HCT116 (cell line): Measurements from ENCODE around the gene TGM2. TPM values are rescaled to one million over a fixed set of nuclear protein-coding genes. Genes with fewer than 3 reads are reported as not detected.

Source experiments
- ATAC-seq: fragments of 200-7000 bp; cut with Tn5 transposase; 2 replicates; pipeline ENCODE4 v1.9.1; 2020; ENCODE audit warnings: mild to moderate bottlenecking, moderate library complexity
- BruUV-seq: library from RNA; stranded (reverse); fragments of 400-500 nt; replicated peaks from 2 replicates; lab custom pipeline; 2021; lab: Mats Ljungman, UMichigan
- CTCF ChIA-PET: fragments of 300-600 bp; sonication (Branson Sonifier 250); formaldehyde crosslinking; loops from one replicate; lab custom pipeline; 2021; ENCODE audit warnings: antibody characterized with exemption; lab: Charles Lee
- POLR2A ChIA-PET: fragments of 300-600, 350-600 bp; sonication (Branson Sonifier 250); formaldehyde crosslinking; loops from one replicate; lab custom pipeline; 2021; ENCODE audit warnings: antibody characterized with exemption; lab: Charles Lee
- RAD21 ChIA-PET, 2 experiments: fragments of 300-600 bp; sonication (Branson Sonifier 250); formaldehyde crosslinking; loops; one replicate each; lab custom pipeline; 2023; ENCODE audit warnings: low total read pairs in 2 of 2; ENCODE audit not compliant: uncharacterized antibody in 2 of 2, unreplicated experiment in 2 of 2, low non-redundant PET in 1 of 2; lab: Charles Lee
- DNase-seq: peaks from one replicate; pipeline ENCODE4 v3.0.0-alpha.2; 2010; ENCODE audit warnings: low read depth, low spot score
- H2AFZ ChIP-seq: fragments of 200-600 bp; shearing (Covaris generic), sonication (generic); 2 replicates; pipeline ENCODE4 v1.6.1; 2017; ENCODE audit warnings: low read depth, mixed run types, mixed read lengths, antibody characterized with exemption, low read length; ENCODE audit not compliant: poor library complexity, severe bottlenecking
- H3K27ac ChIP-seq: 2 replicates; pipeline ENCODE4 v1.5.1; 2012; ENCODE audit warnings: low read depth, low read length
- H3K27me3 ChIP-seq: fragments of 200-600 bp; sonication (generic); 2 replicates; pipeline ENCODE4 v1.6.1; 2016; ENCODE audit warnings: mixed run types, low read length, mixed read lengths; ENCODE audit not compliant: insufficient read depth
- H3K36me3 ChIP-seq, 2 experiments: fragments of 200-500 bp in 1 of 2; fragments of 200-600 bp in 1 of 2; sonication (Bioruptor generic) in 1 of 2; sonication (generic) in 1 of 2; 2 replicates each; pipeline versions ENCODE4 v1.5.1 to v1.6.1; 2014 to 2016; ENCODE audit warnings: low read length in 2 of 2, inconsistent platforms in 1 of 2, mixed read lengths in 1 of 2, mixed run types in 1 of 2; ENCODE audit not compliant: insufficient read depth in 2 of 2, control insufficient read depth in 1 of 2
- H3K4me1 ChIP-seq, 2 experiments: fragments of 200-600 bp in 1 of 2; sonication (generic) in 1 of 2; 2 replicates each; pipeline versions ENCODE4 v1.5.1 to v1.6.1; 2012 to 2017; ENCODE audit warnings: low read length in 2 of 2, inconsistent platforms in 1 of 2, mild to moderate bottlenecking in 1 of 2, mixed read lengths in 1 of 2, mixed run types in 1 of 2, moderate library complexity in 1 of 2; ENCODE audit not compliant: insufficient read depth in 2 of 2, control insufficient read depth in 1 of 2
- H3K4me2 ChIP-seq: fragments of 200-600 bp; sonication (generic); 2 replicates; pipeline ENCODE4 v1.6.1; 2017; ENCODE audit warnings: mixed run types, low read length, mixed read lengths
- H3K4me3 ChIP-seq, 2 experiments: fragments of 200-600 bp in 1 of 2; sonication (generic) in 1 of 2; replicated peaks in 1 of 2; 2 replicates each; pipeline ENCODE4 v1.5.1; 2011 to 2016; ENCODE audit warnings: low read length in 2 of 2, control low read depth in 1 of 2, low read depth in 1 of 2, mild to moderate bottlenecking in 1 of 2, mixed read lengths in 1 of 2, mixed run types in 1 of 2
- H3K79me2 ChIP-seq: fragments of 200-600 bp; sonication (generic); 2 replicates; pipeline ENCODE4 v1.6.1; 2017; ENCODE audit warnings: mild to moderate bottlenecking, mixed run types, low read length, moderate library complexity, mixed read lengths; ENCODE audit not compliant: insufficient read depth
- H3K9ac ChIP-seq: fragments of 200-600 bp; sonication (generic); 2 replicates; pipeline ENCODE4 v1.6.1; 2016; ENCODE audit warnings: low read length, mixed read lengths
- H3K9me2 ChIP-seq: fragments of 200-600 bp; sonication (generic), shearing (Covaris generic); 2 replicates; pipeline ENCODE4 v1.6.1; 2017; ENCODE audit warnings: mixed run types, mild to moderate bottlenecking, moderate library complexity; ENCODE audit not compliant: insufficient read depth
- H3K9me3 ChIP-seq, 2 experiments: fragments of 200-500 bp in 1 of 2; fragments of 200-600 bp in 1 of 2; sonication (Bioruptor generic) in 1 of 2; sonication (generic) in 1 of 2; 2 replicates each; pipeline ENCODE4 v1.6.1; 2014 to 2017; ENCODE audit warnings: low read length in 2 of 2, mixed read lengths in 2 of 2, inconsistent platforms in 1 of 2, low read depth in 1 of 2, mild to moderate bottlenecking in 1 of 2, mixed run types in 1 of 2, moderate library complexity in 1 of 2; ENCODE audit not compliant: control insufficient read depth in 1 of 2, insufficient read depth in 1 of 2
- H4K20me1 ChIP-seq: fragments of 200-600 bp; sonication (generic), shearing (Covaris generic); 2 replicates; pipeline ENCODE4 v1.6.1; 2017; ENCODE audit warnings: mixed run types, mild to moderate bottlenecking, moderate library complexity; ENCODE audit not compliant: insufficient read depth
- CBX3 ChIP-seq: IDR thresholded peaks from 2 replicates; pipeline ENCODE4 v1.6.1; 2012; ENCODE audit warnings: low read depth
- CEBPB ChIP-seq: IDR thresholded peaks from 2 replicates; pipeline ENCODE4 v1.6.1; 2012; ENCODE audit warnings: low read depth
- EGR1 ChIP-seq: IDR thresholded peaks from 2 replicates; pipeline ENCODE4 v1.6.1; 2012; ENCODE audit warnings: low read depth
- ELF1 ChIP-seq: IDR thresholded peaks from 2 replicates; pipeline ENCODE4 v1.6.1; 2012; ENCODE audit warnings: low read depth, borderline replicate concordance
- EZH2phosphoT487 ChIP-seq: fragments of 200-600 bp; IDR thresholded peaks from 2 replicates; pipeline ENCODE4 v1.6.1; 2018; ENCODE audit warnings: antibody characterized with exemption, borderline replicate concordance
- FOSL1 ChIP-seq: IDR thresholded peaks from 2 replicates; pipeline ENCODE4 v1.6.1; 2012; ENCODE audit warnings: low read depth
- JUND ChIP-seq: IDR thresholded peaks from 2 replicates; pipeline ENCODE4 v1.6.1; 2012
- POLR2A ChIP-seq: IDR thresholded peaks from 2 replicates; pipeline ENCODE4 v1.7.0; 2011; ENCODE audit warnings: borderline replicate concordance; ENCODE audit not compliant: insufficient read depth, insufficient read length; ENCODE audit errors: extremely low read depth
- POLR2AphosphoS5 ChIP-seq: IDR thresholded peaks from 2 replicates; pipeline ENCODE4 v1.6.1; 2011; ENCODE audit warnings: mild to moderate bottlenecking, low read depth, low read length, moderate library complexity
- RAD21 ChIP-seq: IDR thresholded peaks from 2 replicates; pipeline ENCODE4 v1.6.1; 2012; ENCODE audit warnings: low read depth, mild to moderate bottlenecking
- TCF7L2 ChIP-seq: IDR thresholded peaks from 2 replicates; pipeline ENCODE4 v1.7.0; 2011; ENCODE audit warnings: borderline replicate concordance, inconsistent platforms; ENCODE audit not compliant: insufficient read depth, insufficient read length; ENCODE audit errors: extremely low read depth
- YY1 ChIP-seq: IDR thresholded peaks from 2 replicates; pipeline ENCODE4 v1.6.1; 2011; ENCODE audit warnings: low read length, low read depth, moderate library complexity, mild to moderate bottlenecking; ENCODE audit not compliant: insufficient replicate concordance; ENCODE audit errors: extremely low read depth
- ZFX ChIP-seq: fragments of 450-650 bp; IDR thresholded peaks from 2 replicates; pipeline ENCODE4 v1.6.1; 2017
- ZNF274 ChIP-seq: fragments of 200-500 bp; sonication (Bioruptor generic); IDR thresholded peaks from 2 replicates; pipeline ENCODE4 v1.6.1; 2014; ENCODE audit warnings: mild to moderate bottlenecking, low read depth, low read length, inconsistent platforms
- intact Hi-C: fragments of 100-400 bp; cut with micrococcal nuclease; formaldehyde crosslinking; loops from 2 replicates; pipeline ENCODE4 v1.10.0; 2022
- total RNA-seq: library from RNA; stranded (reverse); gene quantifications from one replicate; pipeline ENCODE4 v1.2.1, GENCODE V29; 2021; ENCODE audit not compliant: unreplicated experiment
- TF ChIP-seq, protein P1 (sequence below): IDR thresholded peaks from 2 replicates; pipeline ENCODE4 v1.6.1; 2011; ENCODE audit warnings: mild to moderate bottlenecking, low read length, moderate library complexity; ENCODE audit not compliant: insufficient replicate concordance; ENCODE audit errors: extremely low read depth
- TF ChIP-seq, protein P2 (sequence below): IDR thresholded peaks from 2 replicates; pipeline ENCODE4 v1.6.1; 2012; ENCODE audit warnings: low read depth
- TF ChIP-seq, protein P3 (sequence below): IDR thresholded peaks from 2 replicates; pipeline ENCODE4 v1.6.1; 2012
- TF ChIP-seq, protein P4 (sequence below), 3 experiments: fragments of 200-600 bp in 1 of 3; sonication (generic) in 1 of 3; IDR thresholded peaks in 2 of 3; conservative IDR thresholded peaks in 1 of 3; 2 replicates each; pipeline ENCODE4 v1.5.1; 2012 to 2017; ENCODE audit warnings: low read depth in 2 of 3, low read length in 2 of 3, antibody characterized with exemption in 1 of 3, borderline replicate concordance in 1 of 3, control low read depth in 1 of 3, mild to moderate bottlenecking in 1 of 3, mixed read lengths in 1 of 3, mixed run types in 1 of 3, moderate library complexity in 1 of 3; ENCODE audit not compliant: insufficient read depth in 1 of 3
- TF ChIP-seq, protein P5 (sequence below): IDR thresholded peaks from 2 replicates; pipeline ENCODE4 v1.6.1; 2012

The TGM2 gene
- total RNA-seq, 1 experiment from 2014 or later = 6.1 TPM

DNA sequence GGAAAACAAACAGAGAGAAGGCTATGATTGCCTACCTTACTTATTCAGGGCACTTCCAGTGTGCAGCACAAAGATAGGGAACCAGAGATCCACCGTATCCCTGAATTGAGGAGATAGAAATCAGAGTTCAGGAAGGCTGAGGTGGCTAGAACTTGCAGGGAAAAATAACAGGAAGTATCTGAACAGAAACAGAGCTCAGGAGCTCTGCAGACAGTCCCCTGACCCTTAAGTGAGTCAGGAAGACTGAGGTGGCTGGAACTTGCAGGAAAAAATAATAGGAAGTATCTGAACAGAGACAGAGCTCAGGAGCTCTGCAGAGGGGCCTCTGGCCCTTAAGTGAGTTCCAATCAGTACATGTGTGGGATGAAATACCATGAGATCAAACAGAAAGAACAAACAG lies 66.1 kb downstream of the TGM2 start:
- Histone ChIP-seq H3K4me2 (no peak overlapping the region), H3K36me3 (no peaks in the 10 kb centered on the region), H2AFZ (no peak overlapping the region), H3K9me2 (no peaks in the 10 kb centered on the region), H3K9me3 (0 out of 4 replicates have a peak, but pooled peaks cover 0 to 5% of the 10 kb centered on the region in 2 experiments), H3K79me2 (no peaks in the 10 kb centered on the region), H4K20me1 (no peaks in the 10 kb centered on the region), H3K4me3 (no peak overlapping the region), H3K27ac (no peak overlapping the region), H3K4me1 (peaks cover 2 to 6% of the 10 kb centered on the region in 2 experiments; a peak in 1 of 4 replicates), H3K27me3 (no peaks in the 10 kb centered on the region), H3K9ac (no peak overlapping the region)
- BruUV-seq = no TSS peak
- DNase-seq (no peak), ATAC-seq (no peak)
- POLR2A ChIA-PET = no interaction called here
- CTCF ChIA-PET = no interaction called here
- TF ChIP-seq FOSL1 (no peak), POLR2A (no peak), ELF1 (no peak), TCF7L2 (no peak), POLR2AphosphoS5 (no peak), CBX3 (no peak), CEBPB (no peak), ZFX (no peak), EGR1 (no peak), JUND (no peak), YY1 (no peak), ZNF274 (no peak), EZH2phosphoT487 (no peak), RAD21 (no peak)
- TF ChIP-seq, protein P1, sequence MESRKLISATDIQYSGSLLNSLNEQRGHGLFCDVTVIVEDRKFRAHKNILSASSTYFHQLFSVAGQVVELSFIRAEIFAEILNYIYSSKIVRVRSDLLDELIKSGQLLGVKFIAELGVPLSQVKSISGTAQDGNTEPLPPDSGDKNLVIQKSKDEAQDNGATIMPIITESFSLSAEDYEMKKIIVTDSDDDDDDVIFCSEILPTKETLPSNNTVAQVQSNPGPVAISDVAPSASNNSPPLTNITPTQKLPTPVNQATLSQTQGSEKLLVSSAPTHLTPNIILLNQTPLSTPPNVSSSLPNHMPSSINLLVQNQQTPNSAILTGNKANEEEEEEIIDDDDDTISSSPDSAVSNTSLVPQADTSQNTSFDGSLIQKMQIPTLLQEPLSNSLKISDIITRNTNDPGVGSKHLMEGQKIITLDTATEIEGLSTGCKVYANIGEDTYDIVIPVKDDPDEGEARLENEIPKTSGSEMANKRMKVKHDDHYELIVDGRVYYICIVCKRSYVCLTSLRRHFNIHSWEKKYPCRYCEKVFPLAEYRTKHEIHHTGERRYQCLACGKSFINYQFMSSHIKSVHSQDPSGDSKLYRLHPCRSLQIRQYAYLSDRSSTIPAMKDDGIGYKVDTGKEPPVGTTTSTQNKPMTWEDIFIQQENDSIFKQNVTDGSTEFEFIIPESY = no peak
- TF ChIP-seq, protein P2, sequence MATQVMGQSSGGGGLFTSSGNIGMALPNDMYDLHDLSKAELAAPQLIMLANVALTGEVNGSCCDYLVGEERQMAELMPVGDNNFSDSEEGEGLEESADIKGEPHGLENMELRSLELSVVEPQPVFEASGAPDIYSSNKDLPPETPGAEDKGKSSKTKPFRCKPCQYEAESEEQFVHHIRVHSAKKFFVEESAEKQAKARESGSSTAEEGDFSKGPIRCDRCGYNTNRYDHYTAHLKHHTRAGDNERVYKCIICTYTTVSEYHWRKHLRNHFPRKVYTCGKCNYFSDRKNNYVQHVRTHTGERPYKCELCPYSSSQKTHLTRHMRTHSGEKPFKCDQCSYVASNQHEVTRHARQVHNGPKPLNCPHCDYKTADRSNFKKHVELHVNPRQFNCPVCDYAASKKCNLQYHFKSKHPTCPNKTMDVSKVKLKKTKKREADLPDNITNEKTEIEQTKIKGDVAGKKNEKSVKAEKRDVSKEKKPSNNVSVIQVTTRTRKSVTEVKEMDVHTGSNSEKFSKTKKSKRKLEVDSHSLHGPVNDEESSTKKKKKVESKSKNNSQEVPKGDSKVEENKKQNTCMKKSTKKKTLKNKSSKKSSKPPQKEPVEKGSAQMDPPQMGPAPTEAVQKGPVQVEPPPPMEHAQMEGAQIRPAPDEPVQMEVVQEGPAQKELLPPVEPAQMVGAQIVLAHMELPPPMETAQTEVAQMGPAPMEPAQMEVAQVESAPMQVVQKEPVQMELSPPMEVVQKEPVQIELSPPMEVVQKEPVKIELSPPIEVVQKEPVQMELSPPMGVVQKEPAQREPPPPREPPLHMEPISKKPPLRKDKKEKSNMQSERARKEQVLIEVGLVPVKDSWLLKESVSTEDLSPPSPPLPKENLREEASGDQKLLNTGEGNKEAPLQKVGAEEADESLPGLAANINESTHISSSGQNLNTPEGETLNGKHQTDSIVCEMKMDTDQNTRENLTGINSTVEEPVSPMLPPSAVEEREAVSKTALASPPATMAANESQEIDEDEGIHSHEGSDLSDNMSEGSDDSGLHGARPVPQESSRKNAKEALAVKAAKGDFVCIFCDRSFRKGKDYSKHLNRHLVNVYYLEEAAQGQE = no peak
- TF ChIP-seq, protein P3, sequence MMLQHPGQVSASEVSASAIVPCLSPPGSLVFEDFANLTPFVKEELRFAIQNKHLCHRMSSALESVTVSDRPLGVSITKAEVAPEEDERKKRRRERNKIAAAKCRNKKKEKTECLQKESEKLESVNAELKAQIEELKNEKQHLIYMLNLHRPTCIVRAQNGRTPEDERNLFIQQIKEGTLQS = no peak
- TF ChIP-seq, protein P4, sequence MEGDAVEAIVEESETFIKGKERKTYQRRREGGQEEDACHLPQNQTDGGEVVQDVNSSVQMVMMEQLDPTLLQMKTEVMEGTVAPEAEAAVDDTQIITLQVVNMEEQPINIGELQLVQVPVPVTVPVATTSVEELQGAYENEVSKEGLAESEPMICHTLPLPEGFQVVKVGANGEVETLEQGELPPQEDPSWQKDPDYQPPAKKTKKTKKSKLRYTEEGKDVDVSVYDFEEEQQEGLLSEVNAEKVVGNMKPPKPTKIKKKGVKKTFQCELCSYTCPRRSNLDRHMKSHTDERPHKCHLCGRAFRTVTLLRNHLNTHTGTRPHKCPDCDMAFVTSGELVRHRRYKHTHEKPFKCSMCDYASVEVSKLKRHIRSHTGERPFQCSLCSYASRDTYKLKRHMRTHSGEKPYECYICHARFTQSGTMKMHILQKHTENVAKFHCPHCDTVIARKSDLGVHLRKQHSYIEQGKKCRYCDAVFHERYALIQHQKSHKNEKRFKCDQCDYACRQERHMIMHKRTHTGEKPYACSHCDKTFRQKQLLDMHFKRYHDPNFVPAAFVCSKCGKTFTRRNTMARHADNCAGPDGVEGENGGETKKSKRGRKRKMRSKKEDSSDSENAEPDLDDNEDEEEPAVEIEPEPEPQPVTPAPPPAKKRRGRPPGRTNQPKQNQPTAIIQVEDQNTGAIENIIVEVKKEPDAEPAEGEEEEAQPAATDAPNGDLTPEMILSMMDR (IDR thresholded peaks at IDR 0.05 in 2 of 3, conservative IDR thresholded peaks at IDR 0.05 in 1 of 3; ENCODE audit: borderline replicate concordance in 1 of 3, insufficient read depth in 1 of 3, low read depth in 2 of 3, low read length in 2 of 3) = no peak
- TF ChIP-seq, protein P5, sequence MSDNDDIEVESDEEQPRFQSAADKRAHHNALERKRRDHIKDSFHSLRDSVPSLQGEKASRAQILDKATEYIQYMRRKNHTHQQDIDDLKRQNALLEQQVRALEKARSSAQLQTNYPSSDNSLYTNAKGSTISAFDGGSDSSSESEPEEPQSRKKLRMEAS = no peak
- RAD21 ChIA-PET = no interaction called here
- intact Hi-C loops = no loop called here
